SU-DHL-6 (cell line): Measurements from ENCODE around the gene STK33.

Experiments used
- EZH2phosphoT487 ChIP-seq: fragments of 200-600 bp; sonication (generic), shearing (Covaris generic); conservative IDR thresholded peaks from 2 replicates; pipeline ENCODE4 v1.6.1; 2018; ENCODE audit warnings: mild to moderate bottlenecking, antibody characterized with exemption, low read length, moderate library complexity, mixed read lengths
- TF ChIP-seq, protein P1 (sequence below): fragments of 200-600 bp; sonication (generic); IDR thresholded peaks from one replicate; pipeline ENCODE4 v1.5.1; 2017; ENCODE audit warnings: antibody characterized with exemption, mild to moderate bottlenecking, low read length, moderate library complexity; ENCODE audit not compliant: insufficient read depth, poor library complexity, severe bottlenecking

DNA sequence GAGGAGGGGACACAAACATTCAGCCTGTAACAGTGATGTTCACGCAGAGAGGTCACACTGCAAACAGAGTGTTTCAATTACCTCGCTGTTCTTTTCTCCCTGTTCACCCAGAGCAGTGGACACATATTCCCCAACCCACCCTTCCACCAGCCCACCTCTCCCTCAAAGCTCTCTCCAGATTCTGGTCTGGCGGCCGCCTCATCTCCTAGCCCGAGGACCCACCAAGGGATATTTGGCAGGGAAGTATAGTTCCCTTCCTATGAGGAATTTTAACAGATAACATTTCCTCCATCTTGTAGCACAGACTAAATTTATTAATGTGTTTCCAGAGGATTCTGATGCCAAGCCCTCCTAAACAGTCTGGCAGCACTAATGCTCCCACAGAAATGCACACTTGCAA is 219.3 kb downstream of the STK33 start:
- TF ChIP-seq, protein P1, sequence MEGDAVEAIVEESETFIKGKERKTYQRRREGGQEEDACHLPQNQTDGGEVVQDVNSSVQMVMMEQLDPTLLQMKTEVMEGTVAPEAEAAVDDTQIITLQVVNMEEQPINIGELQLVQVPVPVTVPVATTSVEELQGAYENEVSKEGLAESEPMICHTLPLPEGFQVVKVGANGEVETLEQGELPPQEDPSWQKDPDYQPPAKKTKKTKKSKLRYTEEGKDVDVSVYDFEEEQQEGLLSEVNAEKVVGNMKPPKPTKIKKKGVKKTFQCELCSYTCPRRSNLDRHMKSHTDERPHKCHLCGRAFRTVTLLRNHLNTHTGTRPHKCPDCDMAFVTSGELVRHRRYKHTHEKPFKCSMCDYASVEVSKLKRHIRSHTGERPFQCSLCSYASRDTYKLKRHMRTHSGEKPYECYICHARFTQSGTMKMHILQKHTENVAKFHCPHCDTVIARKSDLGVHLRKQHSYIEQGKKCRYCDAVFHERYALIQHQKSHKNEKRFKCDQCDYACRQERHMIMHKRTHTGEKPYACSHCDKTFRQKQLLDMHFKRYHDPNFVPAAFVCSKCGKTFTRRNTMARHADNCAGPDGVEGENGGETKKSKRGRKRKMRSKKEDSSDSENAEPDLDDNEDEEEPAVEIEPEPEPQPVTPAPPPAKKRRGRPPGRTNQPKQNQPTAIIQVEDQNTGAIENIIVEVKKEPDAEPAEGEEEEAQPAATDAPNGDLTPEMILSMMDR: no peak
- TF ChIP-seq EZH2phosphoT487: no peak
